Ishikawa (cell line): ENCODE data around the gene MBNL1.

ENCODE experiments used
- CEBPB ChIP-seq: IDR thresholded peaks from 2 replicates; pipeline ENCODE4 v1.6.1; 2012
- EGR1 ChIP-seq: IDR thresholded peaks from 2 replicates; pipeline ENCODE4 v1.6.1; 2012
- EP300 ChIP-seq: IDR thresholded peaks from 2 replicates; pipeline ENCODE4 v1.6.1; 2012; ENCODE audit warnings: borderline replicate concordance
- FOXM1 ChIP-seq: IDR thresholded peaks from 2 replicates; pipeline ENCODE4 v1.6.1; 2012; ENCODE audit warnings: low read depth, borderline replicate concordance
- NFIC ChIP-seq: IDR thresholded peaks from 2 replicates; pipeline ENCODE4 v1.6.1; 2012
- RAD21 ChIP-seq: IDR thresholded peaks from 2 replicates; pipeline ENCODE4 v1.6.1; 2012; ENCODE audit warnings: low read depth
- TAF1 ChIP-seq: IDR thresholded peaks from 2 replicates; pipeline ENCODE4 v1.6.1; 2012; ENCODE audit warnings: low read depth, mild to moderate bottlenecking
- TCF12 ChIP-seq: IDR thresholded peaks from 2 replicates; pipeline ENCODE4 v1.6.1; 2012; ENCODE audit warnings: low read depth
- TEAD4 ChIP-seq: IDR thresholded peaks from 2 replicates; pipeline ENCODE4 v1.6.1; 2012
- YY1 ChIP-seq: IDR thresholded peaks from 2 replicates; pipeline ENCODE4 v1.6.1; 2012; ENCODE audit warnings: low read depth
- TF ChIP-seq, protein P1 (sequence below): IDR thresholded peaks from 2 replicates; pipeline ENCODE4 v1.6.1; 2012; ENCODE audit warnings: low read depth, mild to moderate bottlenecking
- TF ChIP-seq, protein P2 (sequence below): IDR thresholded peaks from 2 replicates; pipeline ENCODE4 v1.6.1; 2012
- TF ChIP-seq, protein P3 (sequence below): IDR thresholded peaks from 2 replicates; pipeline ENCODE4 v1.6.1; 2012

DNA sequence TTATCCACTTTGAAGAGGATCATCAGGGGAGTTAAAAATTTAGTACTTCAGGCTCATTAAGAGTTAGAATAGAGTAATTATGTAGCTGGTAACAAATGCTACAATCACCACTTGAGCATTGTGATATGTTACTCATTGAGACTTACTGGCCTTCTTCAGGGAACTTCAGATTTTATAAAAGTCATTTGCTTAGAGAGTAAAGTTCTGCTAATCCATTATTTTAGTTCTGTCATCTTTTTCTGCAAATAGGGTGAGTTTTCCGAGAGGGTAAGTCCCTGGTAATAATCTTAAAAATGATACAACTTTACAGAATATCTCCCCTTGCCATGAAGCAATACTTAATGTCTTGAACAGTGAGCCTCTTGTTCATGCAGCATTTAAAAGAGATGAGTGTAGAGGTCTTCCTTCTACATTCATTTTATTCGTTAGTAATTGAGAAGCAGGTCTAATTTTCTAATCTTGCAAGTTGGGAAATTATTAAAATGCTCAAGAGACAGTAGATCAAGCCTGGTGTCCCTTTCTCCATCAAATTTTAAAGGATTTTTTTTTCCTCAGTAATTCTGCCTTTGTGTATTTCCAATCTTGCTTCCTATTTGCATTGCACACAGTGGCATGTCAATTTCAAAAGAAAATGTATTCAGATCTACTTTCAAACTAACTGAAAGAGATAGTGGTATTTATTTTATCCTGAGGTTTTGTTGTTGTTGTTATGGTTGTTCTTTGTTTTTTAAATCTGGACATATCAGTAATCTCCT, 52.6 kb downstream of the MBNL1 start:
- TF ChIP-seq, protein P1, sequence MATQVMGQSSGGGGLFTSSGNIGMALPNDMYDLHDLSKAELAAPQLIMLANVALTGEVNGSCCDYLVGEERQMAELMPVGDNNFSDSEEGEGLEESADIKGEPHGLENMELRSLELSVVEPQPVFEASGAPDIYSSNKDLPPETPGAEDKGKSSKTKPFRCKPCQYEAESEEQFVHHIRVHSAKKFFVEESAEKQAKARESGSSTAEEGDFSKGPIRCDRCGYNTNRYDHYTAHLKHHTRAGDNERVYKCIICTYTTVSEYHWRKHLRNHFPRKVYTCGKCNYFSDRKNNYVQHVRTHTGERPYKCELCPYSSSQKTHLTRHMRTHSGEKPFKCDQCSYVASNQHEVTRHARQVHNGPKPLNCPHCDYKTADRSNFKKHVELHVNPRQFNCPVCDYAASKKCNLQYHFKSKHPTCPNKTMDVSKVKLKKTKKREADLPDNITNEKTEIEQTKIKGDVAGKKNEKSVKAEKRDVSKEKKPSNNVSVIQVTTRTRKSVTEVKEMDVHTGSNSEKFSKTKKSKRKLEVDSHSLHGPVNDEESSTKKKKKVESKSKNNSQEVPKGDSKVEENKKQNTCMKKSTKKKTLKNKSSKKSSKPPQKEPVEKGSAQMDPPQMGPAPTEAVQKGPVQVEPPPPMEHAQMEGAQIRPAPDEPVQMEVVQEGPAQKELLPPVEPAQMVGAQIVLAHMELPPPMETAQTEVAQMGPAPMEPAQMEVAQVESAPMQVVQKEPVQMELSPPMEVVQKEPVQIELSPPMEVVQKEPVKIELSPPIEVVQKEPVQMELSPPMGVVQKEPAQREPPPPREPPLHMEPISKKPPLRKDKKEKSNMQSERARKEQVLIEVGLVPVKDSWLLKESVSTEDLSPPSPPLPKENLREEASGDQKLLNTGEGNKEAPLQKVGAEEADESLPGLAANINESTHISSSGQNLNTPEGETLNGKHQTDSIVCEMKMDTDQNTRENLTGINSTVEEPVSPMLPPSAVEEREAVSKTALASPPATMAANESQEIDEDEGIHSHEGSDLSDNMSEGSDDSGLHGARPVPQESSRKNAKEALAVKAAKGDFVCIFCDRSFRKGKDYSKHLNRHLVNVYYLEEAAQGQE = no peak
- TF ChIP-seq TAF1 (no peak), FOXM1 (no peak), EP300 (no peak), TEAD4 (no peak), EGR1 (no peak), RAD21 (no peak), YY1 (no peak), CEBPB (no peak), TCF12 (no peak), NFIC (no peak)
- TF ChIP-seq, protein P2, sequence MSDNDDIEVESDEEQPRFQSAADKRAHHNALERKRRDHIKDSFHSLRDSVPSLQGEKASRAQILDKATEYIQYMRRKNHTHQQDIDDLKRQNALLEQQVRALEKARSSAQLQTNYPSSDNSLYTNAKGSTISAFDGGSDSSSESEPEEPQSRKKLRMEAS = no peak
- TF ChIP-seq, protein P3, sequence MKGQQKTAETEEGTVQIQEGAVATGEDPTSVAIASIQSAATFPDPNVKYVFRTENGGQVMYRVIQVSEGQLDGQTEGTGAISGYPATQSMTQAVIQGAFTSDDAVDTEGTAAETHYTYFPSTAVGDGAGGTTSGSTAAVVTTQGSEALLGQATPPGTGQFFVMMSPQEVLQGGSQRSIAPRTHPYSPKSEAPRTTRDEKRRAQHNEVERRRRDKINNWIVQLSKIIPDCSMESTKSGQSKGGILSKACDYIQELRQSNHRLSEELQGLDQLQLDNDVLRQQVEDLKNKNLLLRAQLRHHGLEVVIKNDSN = no peak
